H1 (cell line): ENCODE measurements around the gene RGPD3.
"Not testable (repeated sequence)": the region's sequence is repeated elsewhere in the genome, so short reads cannot be mapped to it uniquely, and the experiment has no call there.

Experiments used
- CEBPB ChIP-seq: IDR thresholded peaks from 2 replicates; pipeline ENCODE4 v1.6.1; 2012; ENCODE audit warnings: low read depth, low read length
- EZH2 ChIP-seq: fragments of 200-600 bp; sonication (generic); IDR thresholded peaks from 2 replicates; pipeline ENCODE4 v1.7.1; 2012; ENCODE audit warnings: low read depth, mild to moderate bottlenecking, moderate library complexity, low read length, inconsistent platforms; ENCODE audit not compliant: severe bottlenecking
- NRF1 ChIP-seq: IDR thresholded peaks from 2 replicates; pipeline ENCODE4 v1.6.1; 2011; ENCODE audit warnings: mild to moderate bottlenecking, low read depth, low read length, improper control_type of control experiment
- POLR2A ChIP-seq, 2 experiments: IDR thresholded peaks; 1 replicate in 1 of 2; 2 replicates in 1 of 2; pipeline ENCODE4 v1.6.1; 2011; ENCODE audit warnings: low read depth in 2 of 2, low read length in 2 of 2, mild to moderate bottlenecking in 2 of 2; ENCODE audit errors: control extremely low read depth in 1 of 2
- POLR2AphosphoS5 ChIP-seq: IDR thresholded peaks from 2 replicates; pipeline ENCODE4 v1.6.1; 2011; ENCODE audit warnings: low read depth, low read length
- RNF2 ChIP-seq: fragments of 200-900, 300-1000 bp; sonication (generic); IDR thresholded peaks from 2 replicates; pipeline ENCODE4 v1.7.1; 2016; ENCODE audit warnings: borderline replicate concordance, low read depth, mild to moderate bottlenecking, antibody characterized with exemption, low read length; ENCODE audit not compliant: poor library complexity, severe bottlenecking; ENCODE audit errors: missing control alignments
- ZNF274 ChIP-seq: IDR thresholded peaks from 2 replicates; pipeline ENCODE4 v1.7.0; 2012; ENCODE audit warnings: low read length, borderline replicate concordance; ENCODE audit errors: extremely low read depth
- TF ChIP-seq, protein P1 (sequence below), 3 experiments: IDR thresholded peaks; 1 replicate in 2 of 3; 2 replicates in 1 of 3; pipeline versions ENCODE4 v1.5.1 to v1.6.1; 2011; ENCODE audit warnings: low read length in 3 of 3, mild to moderate bottlenecking in 3 of 3, inconsistent platforms in 2 of 3, low read depth in 1 of 3, moderate library complexity in 1 of 3; ENCODE audit not compliant: insufficient read depth in 1 of 3; ENCODE audit errors: control extremely low read depth in 1 of 3
- TF ChIP-seq, protein P2 (sequence below): IDR thresholded peaks from 2 replicates; pipeline ENCODE4 v1.6.1; 2011; ENCODE audit warnings: low read length, improper control_type of control experiment

DNA sequence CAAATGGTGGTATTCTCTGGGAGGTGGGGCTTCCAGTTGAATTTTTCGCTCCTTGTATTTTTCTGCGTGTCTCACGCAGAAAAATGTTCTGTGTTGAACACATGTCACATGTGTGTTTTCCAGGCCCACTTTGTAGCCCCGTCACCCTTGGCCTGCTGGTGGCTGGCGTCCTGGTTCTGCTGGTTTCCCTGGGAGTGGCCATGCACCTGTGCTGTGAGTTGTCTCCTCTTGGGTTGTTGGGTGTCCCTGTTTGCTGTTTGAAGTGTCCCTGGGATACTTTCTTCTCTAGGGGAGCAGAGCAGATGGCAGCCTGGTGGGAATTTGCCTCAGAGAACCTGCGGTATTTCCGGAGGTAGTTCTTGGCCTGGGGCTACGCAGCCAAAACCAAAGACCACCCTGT lies 34.1 kb upstream of the RGPD3 start:
- TF ChIP-seq, protein P1, sequence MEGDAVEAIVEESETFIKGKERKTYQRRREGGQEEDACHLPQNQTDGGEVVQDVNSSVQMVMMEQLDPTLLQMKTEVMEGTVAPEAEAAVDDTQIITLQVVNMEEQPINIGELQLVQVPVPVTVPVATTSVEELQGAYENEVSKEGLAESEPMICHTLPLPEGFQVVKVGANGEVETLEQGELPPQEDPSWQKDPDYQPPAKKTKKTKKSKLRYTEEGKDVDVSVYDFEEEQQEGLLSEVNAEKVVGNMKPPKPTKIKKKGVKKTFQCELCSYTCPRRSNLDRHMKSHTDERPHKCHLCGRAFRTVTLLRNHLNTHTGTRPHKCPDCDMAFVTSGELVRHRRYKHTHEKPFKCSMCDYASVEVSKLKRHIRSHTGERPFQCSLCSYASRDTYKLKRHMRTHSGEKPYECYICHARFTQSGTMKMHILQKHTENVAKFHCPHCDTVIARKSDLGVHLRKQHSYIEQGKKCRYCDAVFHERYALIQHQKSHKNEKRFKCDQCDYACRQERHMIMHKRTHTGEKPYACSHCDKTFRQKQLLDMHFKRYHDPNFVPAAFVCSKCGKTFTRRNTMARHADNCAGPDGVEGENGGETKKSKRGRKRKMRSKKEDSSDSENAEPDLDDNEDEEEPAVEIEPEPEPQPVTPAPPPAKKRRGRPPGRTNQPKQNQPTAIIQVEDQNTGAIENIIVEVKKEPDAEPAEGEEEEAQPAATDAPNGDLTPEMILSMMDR (IDR thresholded peaks at IDR 0.05; ENCODE audit: control extremely low read depth in 1 of 3, insufficient read depth in 1 of 3, low read depth in 1 of 3, low read length in 3 of 3) = not testable (repeated sequence)
- not testable (repeated sequence) for TF ChIP-seq EZH2; POLR2AphosphoS5; ZNF274; RNF2; POLR2A (IDR thresholded peaks at IDR 0.05; ENCODE audit: control extremely low read depth in 1 of 2, low read depth in 2 of 2, low read length in 2 of 2); NRF1; CEBPB
- TF ChIP-seq, protein P2, sequence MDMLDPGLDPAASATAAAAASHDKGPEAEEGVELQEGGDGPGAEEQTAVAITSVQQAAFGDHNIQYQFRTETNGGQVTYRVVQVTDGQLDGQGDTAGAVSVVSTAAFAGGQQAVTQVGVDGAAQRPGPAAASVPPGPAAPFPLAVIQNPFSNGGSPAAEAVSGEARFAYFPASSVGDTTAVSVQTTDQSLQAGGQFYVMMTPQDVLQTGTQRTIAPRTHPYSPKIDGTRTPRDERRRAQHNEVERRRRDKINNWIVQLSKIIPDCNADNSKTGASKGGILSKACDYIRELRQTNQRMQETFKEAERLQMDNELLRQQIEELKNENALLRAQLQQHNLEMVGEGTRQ = not testable (repeated sequence)
